SU-DHL-6 (cell line): ENCODE measurements around the gene TFF1.

Source experiments
- H2AFZ ChIP-seq: fragments of 200-600 bp; sonication (generic); 2 replicates; pipeline ENCODE4 v1.6.1; 2014; ENCODE audit warnings: low read depth, mild to moderate bottlenecking, moderate library complexity, mixed read lengths, antibody characterized with exemption, low read length; ENCODE audit not compliant: severe bottlenecking
- H3F3A ChIP-seq: fragments of 200-600 bp; shearing (Covaris generic); 2 replicates; pipeline ENCODE4 v1.6.0; 2016; ENCODE audit warnings: antibody characterized with exemption, mild to moderate bottlenecking; ENCODE audit not compliant: insufficient read depth
- H3K27ac ChIP-seq: fragments of 200-600 bp; sonication (generic); 2 replicates; pipeline ENCODE4 v1.5.1; 2016; ENCODE audit warnings: low read depth, mild to moderate bottlenecking, low read length, moderate library complexity, mixed read lengths
- H3K27me3 ChIP-seq: fragments of 200-600 bp; sonication (generic), shearing (Covaris generic); 2 replicates; pipeline ENCODE4 v1.6.0; 2014; ENCODE audit warnings: mild to moderate bottlenecking, low read length
- H3K36me3 ChIP-seq: fragments of 200-600 bp; sonication (generic); 2 replicates; pipeline ENCODE4 v1.6.1; 2014; ENCODE audit warnings: mild to moderate bottlenecking, low read length, mixed read lengths
- H3K4me2 ChIP-seq: fragments of 300-600, 200-600 bp; shearing (Covaris generic), sonication (generic); 2 replicates; pipeline ENCODE4 v1.6.0; 2014; ENCODE audit warnings: low read length, low read depth, mild to moderate bottlenecking; ENCODE audit not compliant: poor library complexity, severe bottlenecking
- H3K4me3 ChIP-seq: fragments of 200-600 bp; sonication (generic); 2 replicates; pipeline ENCODE4 v1.5.1; 2014; ENCODE audit warnings: antibody characterized with exemption, low read length, mild to moderate bottlenecking, mixed read lengths; ENCODE audit not compliant: insufficient read depth, poor library complexity, severe bottlenecking
- H3K79me2 ChIP-seq: fragments of 200-600 bp; sonication (generic); 2 replicates; pipeline ENCODE4 v1.6.1; 2014; ENCODE audit warnings: mild to moderate bottlenecking, low read length, moderate library complexity; ENCODE audit not compliant: insufficient read depth
- H3K9ac ChIP-seq: fragments of 200-600 bp; sonication (generic); 2 replicates; pipeline ENCODE4 v1.7.0; 2014; ENCODE audit warnings: mild to moderate bottlenecking, low read length
- H3K9me2 ChIP-seq: fragments of 200-600 bp; sonication (generic); replicated peaks from 2 replicates; pipeline ENCODE4 v1.6.1; 2014; ENCODE audit warnings: low read length; ENCODE audit not compliant: insufficient read depth
- H3K9me3 ChIP-seq: fragments of 200-600 bp; sonication (generic); 2 replicates; pipeline ENCODE4 v1.6.1; 2014; ENCODE audit warnings: low read length, mixed read lengths; ENCODE audit not compliant: insufficient read depth
- H4K20me1 ChIP-seq: fragments of 200-600 bp; sonication (generic); 2 replicates; pipeline ENCODE4 v1.6.1; 2014; ENCODE audit warnings: low read depth, mild to moderate bottlenecking, antibody characterized with exemption, low read length, moderate library complexity, mixed read lengths
- EZH2phosphoT487 ChIP-seq: fragments of 200-600 bp; sonication (generic), shearing (Covaris generic); conservative IDR thresholded peaks from 2 replicates; pipeline ENCODE4 v1.6.1; 2018; ENCODE audit warnings: mild to moderate bottlenecking, antibody characterized with exemption, low read length, moderate library complexity, mixed read lengths
- TF ChIP-seq, protein P1 (sequence below): fragments of 200-600 bp; sonication (generic); IDR thresholded peaks from one replicate; pipeline ENCODE4 v1.5.1; 2017; ENCODE audit warnings: antibody characterized with exemption, mild to moderate bottlenecking, low read length, moderate library complexity; ENCODE audit not compliant: insufficient read depth, poor library complexity, severe bottlenecking

Gene TFF1

DNA sequence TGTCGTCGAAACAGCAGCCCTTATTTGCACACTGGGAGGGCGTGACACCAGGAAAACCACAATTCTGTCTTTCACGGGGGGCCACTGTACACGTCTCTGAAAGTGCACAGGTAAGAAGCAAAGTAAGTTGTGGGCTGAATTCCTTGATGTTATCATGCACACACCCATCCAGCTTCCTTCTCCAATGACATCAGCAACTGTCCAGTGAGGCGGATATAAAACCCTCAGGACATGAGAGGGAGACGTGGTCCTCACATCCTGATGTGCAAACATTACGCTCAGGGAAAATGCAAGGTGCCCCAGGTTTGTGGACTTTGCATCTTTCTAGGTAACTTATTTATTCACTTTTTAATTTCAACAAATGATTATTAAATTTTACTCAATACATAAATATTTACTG, 3.0 kb downstream of the TFF1 start:
- no peak overlapping the region for H2AFZ ChIP-seq
- no peaks in the 10 kb centered on the region for H3K79me2 ChIP-seq
- no peak overlapping the region for H3K4me3 ChIP-seq
- no peak overlapping the region for H3K9ac ChIP-seq
- no peak overlapping the region for H3K4me2 ChIP-seq
- H4K20me1 ChIP-seq = no peaks in the 10 kb centered on the region
- H3K27me3 ChIP-seq = no peaks in the 10 kb centered on the region
- no peaks in the 10 kb centered on the region for H3K36me3 ChIP-seq
- H3K27ac ChIP-seq = no peak overlapping the region
- H3K9me3 ChIP-seq = no peaks in the 10 kb centered on the region
- no peaks in the 10 kb centered on the region for H3F3A ChIP-seq
- H3K9me2 ChIP-seq = no peaks in the 10 kb centered on the region
- TF ChIP-seq, protein P1, sequence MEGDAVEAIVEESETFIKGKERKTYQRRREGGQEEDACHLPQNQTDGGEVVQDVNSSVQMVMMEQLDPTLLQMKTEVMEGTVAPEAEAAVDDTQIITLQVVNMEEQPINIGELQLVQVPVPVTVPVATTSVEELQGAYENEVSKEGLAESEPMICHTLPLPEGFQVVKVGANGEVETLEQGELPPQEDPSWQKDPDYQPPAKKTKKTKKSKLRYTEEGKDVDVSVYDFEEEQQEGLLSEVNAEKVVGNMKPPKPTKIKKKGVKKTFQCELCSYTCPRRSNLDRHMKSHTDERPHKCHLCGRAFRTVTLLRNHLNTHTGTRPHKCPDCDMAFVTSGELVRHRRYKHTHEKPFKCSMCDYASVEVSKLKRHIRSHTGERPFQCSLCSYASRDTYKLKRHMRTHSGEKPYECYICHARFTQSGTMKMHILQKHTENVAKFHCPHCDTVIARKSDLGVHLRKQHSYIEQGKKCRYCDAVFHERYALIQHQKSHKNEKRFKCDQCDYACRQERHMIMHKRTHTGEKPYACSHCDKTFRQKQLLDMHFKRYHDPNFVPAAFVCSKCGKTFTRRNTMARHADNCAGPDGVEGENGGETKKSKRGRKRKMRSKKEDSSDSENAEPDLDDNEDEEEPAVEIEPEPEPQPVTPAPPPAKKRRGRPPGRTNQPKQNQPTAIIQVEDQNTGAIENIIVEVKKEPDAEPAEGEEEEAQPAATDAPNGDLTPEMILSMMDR = no peak
- TF ChIP-seq EZH2phosphoT487 = no peak

DNA sequence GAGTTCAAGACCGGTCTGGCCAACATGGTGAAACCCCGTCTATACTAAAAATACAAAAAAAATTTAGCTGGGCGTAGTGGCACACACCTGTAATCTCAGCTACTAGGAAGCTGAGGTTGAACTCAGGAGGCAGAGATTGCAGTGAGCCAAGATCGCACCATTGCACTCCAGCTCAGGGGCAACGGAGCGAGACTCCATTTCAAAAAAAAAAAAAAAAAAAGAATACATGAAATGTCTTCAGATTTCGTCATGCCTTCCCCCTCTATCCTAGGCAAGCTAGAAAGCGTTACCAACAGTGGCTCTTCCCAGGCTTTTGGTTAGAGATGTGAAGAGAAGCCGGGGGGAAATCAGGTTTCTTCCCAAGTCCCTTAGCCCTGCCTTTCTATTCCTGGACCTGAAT, 3.6 kb downstream of the TFF1 start:
- H3K9me3 ChIP-seq = no peaks in the 10 kb centered on the region
- H3K9ac ChIP-seq = no peak overlapping the region
- TF ChIP-seq, protein P1 = no peak
- TF ChIP-seq EZH2phosphoT487 = no peak
- no peaks in the 10 kb centered on the region for H3K27me3 ChIP-seq
- no peaks in the 10 kb centered on the region for H3K36me3 ChIP-seq
- H4K20me1 ChIP-seq = no peaks in the 10 kb centered on the region
- no peak overlapping the region for H2AFZ ChIP-seq
- no peaks in the 10 kb centered on the region for H3F3A ChIP-seq
- H3K4me3 ChIP-seq = no peak overlapping the region
- H3K79me2 ChIP-seq = no peaks in the 10 kb centered on the region
- no peaks in the 10 kb centered on the region for H3K9me2 ChIP-seq
- H3K4me2 ChIP-seq = no peak overlapping the region
- no peak overlapping the region for H3K27ac ChIP-seq

DNA sequence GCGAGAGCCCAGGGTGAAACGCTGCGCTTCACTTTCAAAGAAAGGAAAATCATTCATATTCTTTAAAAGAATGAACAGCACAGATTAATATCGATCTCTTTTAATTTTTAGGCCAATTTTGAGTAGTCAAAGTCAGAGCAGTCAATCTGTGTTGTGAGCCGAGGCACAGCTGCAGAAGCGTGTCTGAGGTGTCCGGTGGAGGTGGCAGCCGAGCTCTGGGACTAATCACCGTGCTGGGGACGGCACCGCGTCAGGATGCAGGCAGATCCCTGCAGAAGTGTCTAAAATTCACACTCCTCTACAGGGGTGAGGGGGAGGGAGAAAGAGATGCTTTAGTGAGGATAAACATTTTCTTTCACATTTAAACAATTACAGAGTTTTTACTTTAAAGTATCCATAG, 4.1 kb downstream of the TFF1 start:
- no peaks in the 10 kb centered on the region for H3K36me3 ChIP-seq
- H4K20me1 ChIP-seq = no peaks in the 10 kb centered on the region
- H3F3A ChIP-seq = no peaks in the 10 kb centered on the region
- TF ChIP-seq, protein P1 = no peak
- TF ChIP-seq EZH2phosphoT487 = no peak
- no peaks in the 10 kb centered on the region for H3K79me2 ChIP-seq
- H3K4me3 ChIP-seq = no peak overlapping the region
- no peaks in the 10 kb centered on the region for H3K9me3 ChIP-seq
- no peak overlapping the region for H2AFZ ChIP-seq
- no peak overlapping the region for H3K9ac ChIP-seq
- H3K9me2 ChIP-seq = no peaks in the 10 kb centered on the region
- H3K27ac ChIP-seq = no peak overlapping the region
- H3K27me3 ChIP-seq = no peaks in the 10 kb centered on the region
- H3K4me2 ChIP-seq = no peak overlapping the region
